ENCODE data around the gene STAT5B. TPM values are rescaled to one million over a fixed set of nuclear protein-coding genes. Genes with fewer than 3 reads are reported as not detected.
"Not testable (repeated sequence)": the region's sequence is repeated elsewhere in the genome, so short reads cannot be mapped to it uniquely, and the experiment has no call there.

The STAT5B gene
- total RNA-seq, 4 donors from 2014 or later = 57.6 to 72.6 (median 63.3) TPM

GRCh38 chr17:42210046-42210445 is 66.1 kb downstream of the STAT5B start:
- TF ChIP-seq POLR2A (IDR thresholded peaks at IDR 0.05) (no peak), CTCF (IDR thresholded peaks at IDR 0.05) (no peak)
- H3K4me1 ChIP-seq = peaks cover 0 to 5% of the 10 kb centered on the region in 2 donors
- peaks cover 17 to 28% of the 10 kb centered on the region in 2 donors for H3K36me3 ChIP-seq
- no peaks in the 10 kb centered on the region for H3K27me3 ChIP-seq
- H3K4me3 ChIP-seq (replicated peaks in 1 of 3) = no peak overlapping the region
- H3K9me3 ChIP-seq = no peaks in the 10 kb centered on the region
- WGBS, 2 donors = 92 to 98% methylated on average over 6 of the region's 6 CpGs
- no peak overlapping the region for H3K27ac ChIP-seq
- DNase-seq = no peak
- intact Hi-C loops (cut with DNase I) = no loop called here

GRCh38 chr17:42206153-42206612 is 70.0 kb downstream of the STAT5B start:
- H3K36me3 ChIP-seq = peaks cover 22 to 23% of the 10 kb centered on the region in 2 donors
- not testable (repeated sequence) for DNase-seq; H3K4me3 ChIP-seq (replicated peaks in 1 of 3); H3K9me3 ChIP-seq; H3K27ac ChIP-seq; H3K27me3 ChIP-seq
- intact Hi-C loops (cut with DNase I) = loop anchor here (10.0 kb wide), 1 partner anchor 51 kb away; the partner anchor contains the start of gene RAB5C
- 91 to 92% methylated on average over 8 of the region's 8 CpGs for WGBS, 2 donors
- peaks cover 14 to 23% of the 10 kb centered on the region in 2 donors for H3K4me1 ChIP-seq

GRCh38 chr17:42203354-42203753 is 72.8 kb downstream of the STAT5B start:
- Histone ChIP-seq H3K27me3 (no peaks in the 10 kb centered on the region), H3K4me1 (peaks cover 14 to 23% of the 10 kb centered on the region in 2 donors), H3K9me3 (no peaks in the 10 kb centered on the region), H3K27ac (peak overlapping the region; percentile 29 to 76 (median 64)), H3K36me3 (peaks cover 5% of the 10 kb centered on the region in 2 donors), H3K4me3 (replicated peaks in 1 of 3) (no peak overlapping the region)
- peak; percentile 24 to 28 for DNase-seq
- intact Hi-C loops (cut with DNase I) = loop anchor here (10.0 kb wide), 1 partner anchor 49 kb away; the partner anchor contains the start of gene RAB5C
- TF ChIP-seq CTCF (IDR thresholded peaks at IDR 0.05) = no peak
- no peak for TF ChIP-seq POLR2A (IDR thresholded peaks at IDR 0.05)
- 78 to 81% methylated on average over 2 of the region's 2 CpGs for WGBS, 2 donors

GRCh38 chr17:42202696-42203095 is 73.5 kb downstream of the STAT5B start:
- 93% methylated on average over 5 of the region's 5 CpGs for WGBS, 2 donors
- H3K9me3 ChIP-seq = no peaks in the 10 kb centered on the region
- peaks cover 14 to 23% of the 10 kb centered on the region in 2 donors for H3K4me1 ChIP-seq
- H3K36me3 ChIP-seq = peaks cover 5% of the 10 kb centered on the region in 2 donors
- intact Hi-C loops (cut with DNase I) = loop anchor here (10.0 kb wide), 1 partner anchor 48 kb away; the partner anchor contains the start of gene RAB5C
- TF ChIP-seq CTCF (IDR thresholded peaks at IDR 0.05) = no peak
- no peak overlapping the region for H3K4me3 ChIP-seq (replicated peaks in 1 of 3)
- DNase-seq = no peak
- peak overlapping the region in 2 of 3 donors; percentile 51 to 76 for H3K27ac ChIP-seq
- no peaks in the 10 kb centered on the region for H3K27me3 ChIP-seq

- no peaks in the 10 kb centered on the region for H3K9me3 ChIP-seq
- intact Hi-C loops (cut with DNase I) = loop anchor here (10.0 kb wide), 1 partner anchor 47 kb away; the partner anchor contains the start of gene RAB5C
- WGBS, 2 donors = 89 to 100% methylated on average over 6 of the region's 6 CpGs
- peaks cover 5% of the 10 kb centered on the region in 2 donors for H3K36me3 ChIP-seq
- no peak overlapping the region for H3K4me3 ChIP-seq (replicated peaks in 1 of 3)
- TF ChIP-seq CTCF (IDR thresholded peaks at IDR 0.05) = no peak
- no peak for TF ChIP-seq POLR2A (IDR thresholded peaks at IDR 0.05)
- H3K4me1 ChIP-seq = peaks cover 14 to 23% of the 10 kb centered on the region in 2 donors
- peak overlapping the region in 2 of 3 donors; percentile 51 to 76 for H3K27ac ChIP-seq
- H3K27me3 ChIP-seq = no peaks in the 10 kb centered on the region
- DNase-seq = no peak
Observed at GRCh38 chr17:42202159-42202558, 74.0 kb downstream of the STAT5B start.

All from thyroid gland (tissue), 4 donors.